GM12864 (cell line): ENCODE results near the gene ERC2.

Experiments
- DNase-seq: peaks from one replicate; pipeline ENCODE4 v3.0.0-alpha.2; 2011; ENCODE audit warnings: low read depth
- H3K4me3 ChIP-seq: 2 replicates; pipeline ENCODE4 v1.5.1; 2011; ENCODE audit warnings: mild to moderate bottlenecking, low read depth, low read length, control low read depth
- CTCF ChIP-seq: IDR thresholded peaks from 2 replicates; pipeline ENCODE4 v1.5.1; 2011; ENCODE audit warnings: low read depth, mild to moderate bottlenecking, moderate library complexity, low read length, control low read depth, inconsistent platforms; ENCODE audit errors: missing control alignments

ERC2 gene

GRCh38 chr3:55521064-55521737, 947.1 kb downstream of the ERC2 start:
- TF ChIP-seq CTCF: no peak
- H3K4me3 ChIP-seq: no peak overlapping the region
- no peak for DNase-seq

GRCh38 chr3:55519019-55519418, 949.2 kb downstream of the ERC2 start:
- DNase-seq: no peak
- H3K4me3 ChIP-seq: no peak overlapping the region
- no peak for TF ChIP-seq CTCF

GRCh38 chr3:55518451-55518850, 949.8 kb downstream of the ERC2 start:
- H3K4me3 ChIP-seq: no peak overlapping the region
- TF ChIP-seq CTCF: no peak
- no peak for DNase-seq

GRCh38 chr3:55516392-55517030, 951.8 kb downstream of the ERC2 start:
- no peak for TF ChIP-seq CTCF
- DNase-seq: no peak
- no peak overlapping the region for H3K4me3 ChIP-seq

GRCh38 chr3:55515550-55516246, 952.6 kb downstream of the ERC2 start:
- no peak overlapping the region for H3K4me3 ChIP-seq
- no peak for TF ChIP-seq CTCF
- DNase-seq: no peak

DNA sequence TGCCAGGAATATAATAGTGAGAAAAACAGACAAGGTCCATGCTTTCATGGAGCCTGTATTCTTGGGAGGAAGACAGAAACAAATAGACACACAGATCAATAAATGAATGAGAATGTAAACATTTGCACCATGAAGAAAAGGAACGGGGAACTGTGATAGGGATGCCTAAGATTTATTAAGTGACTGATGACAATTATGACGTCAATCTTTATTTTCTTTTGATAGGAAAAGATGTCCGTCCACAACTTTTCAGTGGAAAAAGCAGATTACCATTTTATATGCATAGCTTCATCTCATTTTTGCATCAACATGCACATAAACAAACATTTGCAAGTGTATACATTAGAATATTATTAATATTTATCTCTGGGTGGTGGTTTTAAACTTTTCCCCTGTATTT, 953.3 kb downstream of the ERC2 start:
- H3K4me3 ChIP-seq: no peak overlapping the region
- no peak for TF ChIP-seq CTCF
- no peak for DNase-seq
